Measurements from ENCODE around the gene ZNF560.

The ZNF560 gene

DNA sequence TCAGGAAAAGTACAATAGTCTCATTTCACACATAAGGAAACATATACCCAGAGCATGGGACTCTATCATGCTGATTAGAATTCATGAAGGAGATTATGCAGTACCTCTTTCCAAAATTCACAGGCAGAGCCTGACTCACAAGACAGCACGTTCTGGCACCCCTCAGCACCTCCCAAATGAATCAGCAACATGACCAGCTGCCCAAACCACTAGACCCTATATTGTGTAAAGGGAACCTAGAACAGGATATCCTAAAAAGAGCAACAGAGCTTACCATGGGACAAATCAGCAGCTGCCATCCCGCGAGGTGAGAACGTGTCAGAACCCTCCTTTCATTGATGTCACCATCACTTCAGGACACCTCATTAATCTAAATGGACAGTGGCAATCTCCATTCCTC, 37.5 kb upstream of the ZNF560 start:
- H3K36me3 ChIP-seq (ENCODE audit: low read depth) = peaks cover 59% of the 10 kb centered on the region
- H3K27ac ChIP-seq (ENCODE audit: poor library complexity, severe bottlenecking) = no peak overlapping the region

DNA sequence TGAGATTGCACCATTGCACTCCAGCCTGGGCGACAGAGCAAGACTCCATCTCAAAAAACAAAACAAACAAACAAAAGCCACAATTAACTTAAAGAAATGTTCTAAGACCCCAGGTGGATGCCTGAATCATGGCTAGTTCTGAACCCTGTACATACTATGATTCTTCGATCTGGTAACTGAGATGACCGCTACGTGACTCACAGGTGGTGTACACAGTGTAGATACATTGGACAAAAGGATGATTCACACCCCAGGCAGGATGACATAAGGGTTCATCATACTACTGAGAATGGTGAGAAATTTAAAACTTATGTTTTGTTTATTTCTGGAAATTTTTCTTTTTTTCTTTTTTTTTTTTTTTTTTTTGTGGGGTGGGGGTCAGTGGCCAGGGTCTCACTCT, 33.5 kb upstream of the ZNF560 start:
- DNase-seq (ENCODE audit: low spot score) = no peak
- Histone ChIP-seq H3K27me3 (ENCODE audit: insufficient read depth, poor library complexity, severe bottlenecking) (no peaks in the 10 kb centered on the region), H3K4me3 (ENCODE audit: severe bottlenecking) (no peak overlapping the region), H3K27ac (ENCODE audit: poor library complexity, severe bottlenecking) (no peak overlapping the region), H3K36me3 (ENCODE audit: low read depth) (peaks cover 99% of the 10 kb centered on the region), H3K4me1 (ENCODE audit: insufficient read depth, poor library complexity, severe bottlenecking) (no peaks in the 10 kb centered on the region), H3K9me3 (ENCODE audit: severe bottlenecking) (peaks cover 40% of the 10 kb centered on the region)
- TF ChIP-seq, protein P1, sequence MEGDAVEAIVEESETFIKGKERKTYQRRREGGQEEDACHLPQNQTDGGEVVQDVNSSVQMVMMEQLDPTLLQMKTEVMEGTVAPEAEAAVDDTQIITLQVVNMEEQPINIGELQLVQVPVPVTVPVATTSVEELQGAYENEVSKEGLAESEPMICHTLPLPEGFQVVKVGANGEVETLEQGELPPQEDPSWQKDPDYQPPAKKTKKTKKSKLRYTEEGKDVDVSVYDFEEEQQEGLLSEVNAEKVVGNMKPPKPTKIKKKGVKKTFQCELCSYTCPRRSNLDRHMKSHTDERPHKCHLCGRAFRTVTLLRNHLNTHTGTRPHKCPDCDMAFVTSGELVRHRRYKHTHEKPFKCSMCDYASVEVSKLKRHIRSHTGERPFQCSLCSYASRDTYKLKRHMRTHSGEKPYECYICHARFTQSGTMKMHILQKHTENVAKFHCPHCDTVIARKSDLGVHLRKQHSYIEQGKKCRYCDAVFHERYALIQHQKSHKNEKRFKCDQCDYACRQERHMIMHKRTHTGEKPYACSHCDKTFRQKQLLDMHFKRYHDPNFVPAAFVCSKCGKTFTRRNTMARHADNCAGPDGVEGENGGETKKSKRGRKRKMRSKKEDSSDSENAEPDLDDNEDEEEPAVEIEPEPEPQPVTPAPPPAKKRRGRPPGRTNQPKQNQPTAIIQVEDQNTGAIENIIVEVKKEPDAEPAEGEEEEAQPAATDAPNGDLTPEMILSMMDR (IDR thresholded peaks at IDR 0.05; ENCODE audit: poor library complexity, severe bottlenecking) = no peak
- ATAC-seq (ENCODE audit: low read depth) = peak; percentile 86; the same call in 2 of the 3 replicates

More for the DNA sequence above, 37.5 kb upstream of the ZNF560 start:
- Histone ChIP-seq H3K9me3 (ENCODE audit: severe bottlenecking) (peaks cover 18% of the 10 kb centered on the region), H3K4me1 (ENCODE audit: insufficient read depth, poor library complexity, severe bottlenecking) (no peaks in the 10 kb centered on the region), H3K4me3 (ENCODE audit: severe bottlenecking) (no peak overlapping the region), H3K27me3 (ENCODE audit: insufficient read depth, poor library complexity, severe bottlenecking) (no peaks in the 10 kb centered on the region)
- DNase-seq (ENCODE audit: low spot score) (no peak), ATAC-seq (ENCODE audit: low read depth) (no peak)
- TF ChIP-seq, protein P1 (IDR thresholded peaks at IDR 0.05; ENCODE audit: poor library complexity, severe bottlenecking) = no peak

DNA sequence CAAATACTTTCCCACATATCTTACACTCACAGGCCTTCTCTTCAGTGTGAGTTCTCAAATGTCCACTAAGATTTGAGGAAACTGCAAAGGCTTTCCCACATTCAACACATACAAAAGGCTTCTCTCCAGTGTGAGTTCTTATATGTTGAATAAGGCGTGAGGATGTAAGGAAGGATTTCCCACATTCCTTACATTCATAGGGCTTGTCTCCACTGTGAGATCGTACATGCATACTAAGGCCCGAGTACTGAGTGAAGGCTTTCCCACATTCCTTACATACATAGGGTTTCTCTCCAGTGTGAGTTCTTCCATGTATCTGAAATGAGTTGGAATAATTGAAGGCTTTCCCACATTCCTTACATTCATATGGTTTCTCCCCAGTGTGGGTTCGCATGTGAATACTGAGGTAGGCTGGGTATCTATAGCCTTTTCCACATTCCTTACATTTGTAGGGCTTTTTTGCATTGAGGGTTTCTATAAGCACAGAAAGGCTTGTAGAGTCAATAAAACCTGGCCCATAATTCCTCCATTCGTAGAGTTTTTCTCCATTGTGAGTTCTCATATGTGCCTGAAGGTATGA, 30.4 kb upstream of the ZNF560 start:
- H3K4me1 ChIP-seq (ENCODE audit: insufficient read depth, poor library complexity, severe bottlenecking) = no peaks in the 10 kb centered on the region
- peaks cover 83% of the 10 kb centered on the region for H3K36me3 ChIP-seq (ENCODE audit: low read depth)
- TF ChIP-seq, protein P1 (IDR thresholded peaks at IDR 0.05; ENCODE audit: poor library complexity, severe bottlenecking) = no peak
- no peak overlapping the region for H3K27ac ChIP-seq (ENCODE audit: poor library complexity, severe bottlenecking)
- peaks cover 61% of the 10 kb centered on the region for H3K9me3 ChIP-seq (ENCODE audit: severe bottlenecking)
- H3K27me3 ChIP-seq (ENCODE audit: insufficient read depth, poor library complexity, severe bottlenecking) = no peaks in the 10 kb centered on the region
- ATAC-seq (ENCODE audit: low read depth) = no peak
- H3K4me3 ChIP-seq (ENCODE audit: severe bottlenecking) = no peak overlapping the region
- no peak for DNase-seq (ENCODE audit: low spot score)

DNA sequence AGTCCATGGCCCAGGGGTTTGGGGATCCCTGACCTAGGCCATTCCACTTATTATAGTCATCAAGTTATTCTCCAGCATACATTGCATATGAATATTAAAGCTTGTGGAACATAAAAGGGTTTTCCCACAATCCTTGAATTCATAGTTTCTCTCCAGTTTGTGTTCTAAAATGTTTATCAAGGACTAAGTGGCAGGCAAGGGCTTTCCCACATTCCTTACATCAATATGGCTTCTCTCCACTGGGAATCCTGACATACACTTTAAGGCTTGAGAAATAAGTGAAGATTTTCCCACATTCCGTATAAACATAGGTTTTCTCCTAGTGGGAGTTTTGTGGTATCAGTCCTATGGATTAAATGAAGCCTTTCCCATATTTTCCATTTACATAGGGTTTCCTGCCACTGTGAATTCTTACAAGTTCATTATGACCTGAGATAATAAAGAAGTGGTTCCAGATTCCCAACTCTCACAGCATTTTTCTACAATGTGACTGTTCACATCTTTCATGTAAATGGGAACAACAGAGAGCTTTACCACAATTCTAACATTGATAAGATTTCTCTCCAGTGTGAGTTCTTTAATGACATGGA, 25.6 kb upstream of the ZNF560 start:
- no peaks in the 10 kb centered on the region for H3K4me1 ChIP-seq (ENCODE audit: insufficient read depth, poor library complexity, severe bottlenecking)
- peaks cover 34% of the 10 kb centered on the region for H3K36me3 ChIP-seq (ENCODE audit: low read depth)
- TF ChIP-seq, protein P1 (IDR thresholded peaks at IDR 0.05; ENCODE audit: poor library complexity, severe bottlenecking) = no peak
- no peak overlapping the region for H3K27ac ChIP-seq (ENCODE audit: poor library complexity, severe bottlenecking)
- DNase-seq (ENCODE audit: low spot score) = no peak
- no peak for ATAC-seq (ENCODE audit: low read depth)
- peaks cover 56% of the 10 kb centered on the region for H3K9me3 ChIP-seq (ENCODE audit: severe bottlenecking)
- H3K27me3 ChIP-seq (ENCODE audit: insufficient read depth, poor library complexity, severe bottlenecking) = no peaks in the 10 kb centered on the region
- no peak overlapping the region for H3K4me3 ChIP-seq (ENCODE audit: severe bottlenecking)

DNA sequence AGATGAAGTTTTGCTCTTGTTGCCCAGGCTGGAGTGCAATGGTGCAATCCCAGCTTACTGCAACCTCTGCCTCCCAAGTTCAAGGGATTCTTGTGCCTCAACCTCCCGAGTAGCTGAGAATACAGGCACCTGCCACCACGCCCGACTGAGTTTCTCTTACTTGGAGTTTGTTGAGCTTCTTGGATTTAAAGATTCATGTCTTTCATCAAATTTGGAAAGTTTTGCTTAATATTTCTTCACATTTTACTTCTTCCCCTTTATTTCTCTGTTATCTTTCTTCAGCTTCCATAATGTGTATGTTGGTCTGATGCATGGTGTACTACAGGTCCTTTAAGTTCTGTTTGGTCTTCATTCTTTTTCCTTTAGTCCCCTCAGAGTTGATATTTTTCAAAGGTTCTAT, 8.9 kb upstream of the ZNF560 start:
- Histone ChIP-seq H3K9me3 (ENCODE audit: severe bottlenecking) (no peaks in the 10 kb centered on the region), H3K27me3 (ENCODE audit: insufficient read depth, poor library complexity, severe bottlenecking) (no peaks in the 10 kb centered on the region), H3K4me3 (ENCODE audit: severe bottlenecking) (no peak overlapping the region), H3K27ac (ENCODE audit: poor library complexity, severe bottlenecking) (no peak overlapping the region), H3K4me1 (ENCODE audit: insufficient read depth, poor library complexity, severe bottlenecking) (no peaks in the 10 kb centered on the region), H3K36me3 (ENCODE audit: low read depth) (no peaks in the 10 kb centered on the region)
- DNase-seq (ENCODE audit: low spot score) (no peak), ATAC-seq (ENCODE audit: low read depth) (no peak)
- TF ChIP-seq, protein P1 (IDR thresholded peaks at IDR 0.05; ENCODE audit: poor library complexity, severe bottlenecking) = no peak

All from RWPE2 (cell line).